Measurements from ENCODE around the gene CERS1.

CERS1 gene

GRCh38 chr19:18848878-18849661 is 46.9 kb downstream of the CERS1 start:
- DNase-seq (ENCODE audit: low read depth): peak; percentile 72
- no peak overlapping the region for H3K4me3 ChIP-seq (ENCODE audit: low read depth, low read length)
- no peak for TF ChIP-seq CTCF (conservative IDR thresholded peaks at IDR 0.05; ENCODE audit: low read depth, low read length)

GRCh38 chr19:18847549-18848463 is 48.2 kb downstream of the CERS1 start:
- TF ChIP-seq CTCF (conservative IDR thresholded peaks at IDR 0.05; ENCODE audit: low read depth, low read length): no peak
- peak; percentile 16 for DNase-seq (ENCODE audit: low read depth)
- no peak overlapping the region for H3K4me3 ChIP-seq (ENCODE audit: low read depth, low read length)

- TF ChIP-seq CTCF (conservative IDR thresholded peaks at IDR 0.05; ENCODE audit: low read depth, low read length): peak; percentile 97
- no peak overlapping the region for H3K4me3 ChIP-seq (ENCODE audit: low read depth, low read length)
- peak; percentile 85 for DNase-seq (ENCODE audit: low read depth)
These were observed 49.0 kb downstream of the CERS1 start for GRCh38 chr19:18846862-18847548.

GRCh38 chr19:18845961-18846360 is 50.0 kb downstream of the CERS1 start:
- H3K4me3 ChIP-seq (ENCODE audit: low read depth, low read length): no peak overlapping the region
- no peak for DNase-seq (ENCODE audit: low read depth)

GRCh38 chr19:18844806-18845329 is 51.1 kb downstream of the CERS1 start:
- TF ChIP-seq CTCF (conservative IDR thresholded peaks at IDR 0.05; ENCODE audit: low read depth, low read length): no peak
- no peak overlapping the region for H3K4me3 ChIP-seq (ENCODE audit: low read depth, low read length)
- no peak for DNase-seq (ENCODE audit: low read depth)

More at GRCh38 chr19:18845961-18846360, 50.0 kb downstream of the CERS1 start:
- TF ChIP-seq CTCF (conservative IDR thresholded peaks at IDR 0.05; ENCODE audit: low read depth, low read length): no peak

GRCh38 chr19:18843960-18844359 is 52.0 kb downstream of the CERS1 start:
- TF ChIP-seq CTCF (conservative IDR thresholded peaks at IDR 0.05; ENCODE audit: low read depth, low read length): no peak
- no peak overlapping the region for H3K4me3 ChIP-seq (ENCODE audit: low read depth, low read length)
- DNase-seq (ENCODE audit: low read depth): peak; percentile 29
